Ishikawa (cell line): ENCODE measurements around the gene HDAC6.

Source experiments
- CEBPB ChIP-seq: IDR thresholded peaks from 2 replicates; pipeline ENCODE4 v1.6.1; 2012
- CREB1 ChIP-seq: IDR thresholded peaks from 2 replicates; pipeline ENCODE4 v1.6.1; 2012; ENCODE audit warnings: low read depth
- EGR1 ChIP-seq: IDR thresholded peaks from 2 replicates; pipeline ENCODE4 v1.6.1; 2012
- EP300 ChIP-seq: IDR thresholded peaks from 2 replicates; pipeline ENCODE4 v1.6.1; 2012; ENCODE audit warnings: borderline replicate concordance
- FOXM1 ChIP-seq: IDR thresholded peaks from 2 replicates; pipeline ENCODE4 v1.6.1; 2012; ENCODE audit warnings: low read depth, borderline replicate concordance
- NFIC ChIP-seq: IDR thresholded peaks from 2 replicates; pipeline ENCODE4 v1.6.1; 2012
- RAD21 ChIP-seq: IDR thresholded peaks from 2 replicates; pipeline ENCODE4 v1.6.1; 2012; ENCODE audit warnings: low read depth
- REST ChIP-seq: IDR thresholded peaks from 2 replicates; pipeline ENCODE4 v1.6.1; 2012; ENCODE audit warnings: low read depth, mild to moderate bottlenecking
- TAF1 ChIP-seq: IDR thresholded peaks from 2 replicates; pipeline ENCODE4 v1.6.1; 2012; ENCODE audit warnings: low read depth, mild to moderate bottlenecking
- TCF12 ChIP-seq: IDR thresholded peaks from 2 replicates; pipeline ENCODE4 v1.6.1; 2012; ENCODE audit warnings: low read depth
- TEAD4 ChIP-seq: IDR thresholded peaks from 2 replicates; pipeline ENCODE4 v1.6.1; 2012
- USF1 ChIP-seq: IDR thresholded peaks from 2 replicates; pipeline ENCODE4 v1.6.1; 2012
- YY1 ChIP-seq: IDR thresholded peaks from 2 replicates; pipeline ENCODE4 v1.6.1; 2012; ENCODE audit warnings: low read depth
- ZBTB7A ChIP-seq: IDR thresholded peaks from 2 replicates; pipeline ENCODE4 v1.6.1; 2012; ENCODE audit warnings: low read depth
- TF ChIP-seq, protein P1 (sequence below): IDR thresholded peaks from 2 replicates; pipeline ENCODE4 v1.6.1; 2012

The HDAC6 gene

GRCh38 chrX:48829016-48829735 is 27.3 kb downstream of the HDAC6 start:
- TF ChIP-seq TCF12: no peak
- TF ChIP-seq CREB1: no peak

DNA sequence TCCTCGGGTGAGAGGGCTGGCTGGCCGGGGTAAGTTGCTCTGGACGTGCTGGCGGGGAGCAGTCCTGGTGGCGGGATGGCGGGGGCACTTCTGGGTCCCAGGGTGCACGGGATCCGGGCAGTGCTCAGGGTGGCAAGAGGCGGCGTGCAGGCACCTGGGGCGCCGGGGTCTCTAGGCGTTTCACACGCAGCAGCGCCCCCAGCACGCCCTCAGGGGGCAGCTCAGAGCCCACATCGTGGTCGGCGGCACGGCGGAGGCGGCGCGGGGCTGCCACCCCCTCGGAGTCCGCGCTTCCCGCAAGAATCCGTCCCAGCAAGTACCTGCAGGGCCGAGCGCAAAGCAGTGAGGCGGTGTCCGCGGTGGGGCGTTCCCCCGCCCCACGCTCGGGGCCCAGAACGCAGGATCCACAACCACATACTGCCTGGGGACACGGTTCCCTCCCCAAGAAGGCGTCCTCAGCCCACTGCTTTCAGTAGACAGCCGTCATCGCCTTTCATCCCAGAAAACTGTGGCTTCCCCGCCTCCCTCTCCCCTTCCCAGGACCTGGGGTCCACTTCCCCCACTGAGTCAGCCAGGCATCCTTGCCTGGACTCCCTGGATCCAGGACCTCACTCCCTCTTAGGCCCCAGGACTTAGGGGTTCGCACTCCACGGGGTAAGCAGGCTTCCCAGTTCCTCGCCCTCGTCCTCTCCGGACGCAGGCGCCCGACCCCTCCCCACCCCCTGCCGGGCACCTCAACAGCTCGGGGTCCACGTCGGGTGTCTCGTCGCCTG is 29.5 kb downstream of the HDAC6 start:
- TF ChIP-seq TEAD4 (no peak), EP300 (no peak), TAF1 (no peak), NFIC (no peak), REST (no peak), EGR1 (no peak), RAD21 (no peak), ZBTB7A (no peak), YY1 (no peak), FOXM1 (no peak), CEBPB (no peak)
- TF ChIP-seq, protein P1, sequence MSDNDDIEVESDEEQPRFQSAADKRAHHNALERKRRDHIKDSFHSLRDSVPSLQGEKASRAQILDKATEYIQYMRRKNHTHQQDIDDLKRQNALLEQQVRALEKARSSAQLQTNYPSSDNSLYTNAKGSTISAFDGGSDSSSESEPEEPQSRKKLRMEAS: no peak

- TF ChIP-seq TCF12: no peak
- no peak for TF ChIP-seq TAF1
- no peak for TF ChIP-seq EGR1
- no peak for TF ChIP-seq USF1
- no peak for TF ChIP-seq EP300
These were observed 30.0 kb downstream of the HDAC6 start for GRCh38 chrX:48831909-48832291.

- TF ChIP-seq ZBTB7A: no peak
- TF ChIP-seq CREB1: no peak
- TF ChIP-seq TAF1: no peak
These were observed 31.8 kb downstream of the HDAC6 start for GRCh38 chrX:48833542-48834138.

DNA sequence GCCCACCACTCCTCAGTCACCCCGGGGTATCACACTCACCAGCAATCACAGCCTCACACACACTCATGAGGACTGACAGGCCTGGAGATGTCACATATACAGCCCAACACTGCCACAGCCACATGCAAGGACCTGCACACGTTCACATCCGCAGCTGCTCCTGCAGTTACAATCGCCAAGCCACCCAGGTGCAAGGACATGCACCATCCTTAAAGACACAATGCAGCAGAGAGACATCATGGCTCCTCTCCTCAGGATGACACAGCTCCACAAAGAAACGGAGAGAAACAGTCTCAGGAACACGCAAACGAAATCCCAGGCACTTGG is 32.5 kb downstream of the HDAC6 start:
- no peak for TF ChIP-seq FOXM1
- no peak for TF ChIP-seq TEAD4
- no peak for TF ChIP-seq REST
- no peak for TF ChIP-seq ZBTB7A
- no peak for TF ChIP-seq TAF1
- TF ChIP-seq RAD21: no peak
- TF ChIP-seq NFIC: no peak
- TF ChIP-seq EGR1: no peak
- TF ChIP-seq CEBPB: no peak

GRCh38 chrX:48835524-48836329 is 33.9 kb downstream of the HDAC6 start, which contains the start of gene PCSK1N:
Gene PCSK1N (minus strand): TSS chrX:48835610. CDS start chrX:48835532, 78 bp downstream.
- TF ChIP-seq REST: peak; percentile 59; the same call in 1 of the 2 replicates
- TF ChIP-seq FOXM1: peak; percentile 21; the same call in 1 of the 2 replicates
- TF ChIP-seq TEAD4: no peak
